ENCODE data around the gene ZNF70. TPM values are rescaled to one million over a fixed set of nuclear protein-coding genes. Genes with fewer than 3 reads are reported as not detected.

ZNF70 gene
- total RNA-seq, 2 experiments from 2014 or later = 1.9 to 2.4 TPM

- H3K36me3 Mint-ChIP-seq = peaks cover 93% of the 10 kb centered on the region
- peaks cover 7% of the 10 kb centered on the region for H3K9me3 Mint-ChIP-seq
- peaks cover 62% of the 10 kb centered on the region for H3K4me1 Mint-ChIP-seq
- DNase-seq = no peak
- no peak overlapping the region for H3K27ac Mint-ChIP-seq
- H3K4me3 Mint-ChIP-seq = no peak overlapping the region
- H3K27me3 Mint-ChIP-seq = no peaks in the 10 kb centered on the region
Measured at GRCh38 chr22:23704062-23704461, 46.9 kb downstream of the ZNF70 start.

- Mint-ChIP-seq H3K27me3 (no peaks in the 10 kb centered on the region), H3K4me3 (no peak overlapping the region), H3K4me1 (peaks cover 52% of the 10 kb centered on the region), H3K9me3 (peaks cover 7% of the 10 kb centered on the region), H3K36me3 (peaks cover 82% of the 10 kb centered on the region), H3K27ac (no peak overlapping the region)
- no peak for DNase-seq
Measured at GRCh38 chr22:23700706-23701105, 50.2 kb downstream of the ZNF70 start.

- DNase-seq = no peak
- H3K4me1 Mint-ChIP-seq = peaks cover 43% of the 10 kb centered on the region
- H3K36me3 Mint-ChIP-seq = peaks cover 69% of the 10 kb centered on the region
- no peaks in the 10 kb centered on the region for H3K27me3 Mint-ChIP-seq
- peaks cover 7% of the 10 kb centered on the region for H3K9me3 Mint-ChIP-seq
- H3K27ac Mint-ChIP-seq = no peak overlapping the region
- H3K4me3 Mint-ChIP-seq = no peak overlapping the region
Measured at GRCh38 chr22:23698673-23699235, 52.2 kb downstream of the ZNF70 start.

- peaks cover 64% of the 10 kb centered on the region for H3K36me3 Mint-ChIP-seq
- H3K4me1 Mint-ChIP-seq = peaks cover 40% of the 10 kb centered on the region
- peak overlapping the region; percentile 4 for H3K4me3 Mint-ChIP-seq
- H3K27ac Mint-ChIP-seq = no peak overlapping the region
- no peak for DNase-seq
- H3K9me3 Mint-ChIP-seq = peaks cover 7% of the 10 kb centered on the region
- no peaks in the 10 kb centered on the region for H3K27me3 Mint-ChIP-seq
Measured at GRCh38 chr22:23698094-23698493, 52.8 kb downstream of the ZNF70 start.

- no peak for DNase-seq
- peaks cover 56% of the 10 kb centered on the region for H3K36me3 Mint-ChIP-seq
- peak overlapping the region; percentile 100 for H3K27ac Mint-ChIP-seq
- H3K4me3 Mint-ChIP-seq = peak overlapping the region; percentile 96
- H3K4me1 Mint-ChIP-seq = peaks cover 36% of the 10 kb centered on the region
- H3K9me3 Mint-ChIP-seq = peaks cover 7% of the 10 kb centered on the region
- no peaks in the 10 kb centered on the region for H3K27me3 Mint-ChIP-seq
Measured at GRCh38 chr22:23697031-23697970, 53.6 kb downstream of the ZNF70 start.

- peaks cover 4% of the 10 kb centered on the region for H3K9me3 Mint-ChIP-seq
- H3K27ac Mint-ChIP-seq = peak overlapping the region; percentile 100
- H3K27me3 Mint-ChIP-seq = no peaks in the 10 kb centered on the region
- peaks cover 29% of the 10 kb centered on the region for H3K4me1 Mint-ChIP-seq
- DNase-seq = peak; percentile 78
- H3K36me3 Mint-ChIP-seq = peaks cover 47% of the 10 kb centered on the region
- H3K4me3 Mint-ChIP-seq = peak overlapping the region; percentile 96
Measured at GRCh38 chr22:23696326-23696851, 54.5 kb downstream of the ZNF70 start.

GRCh38 chr22:23695571-23696325 is 55.2 kb downstream of the ZNF70 start:
- Mint-ChIP-seq H3K9me3 (peaks cover 4% of the 10 kb centered on the region), H3K27ac (peak overlapping the region; percentile 100), H3K27me3 (no peaks in the 10 kb centered on the region), H3K4me1 (peaks cover 29% of the 10 kb centered on the region), H3K4me3 (peak overlapping the region; percentile 96), H3K36me3 (peaks cover 41% of the 10 kb centered on the region)
- DNase-seq = no peak

- Mint-ChIP-seq H3K27ac (peak overlapping the region; percentile 100), H3K4me1 (peaks cover 29% of the 10 kb centered on the region), H3K9me3 (peaks cover 2% of the 10 kb centered on the region), H3K4me3 (no peak overlapping the region), H3K36me3 (peaks cover 34% of the 10 kb centered on the region), H3K27me3 (no peaks in the 10 kb centered on the region)
- no peak for DNase-seq
Measured at GRCh38 chr22:23695141-23695540, 55.8 kb downstream of the ZNF70 start.

- Mint-ChIP-seq H3K4me3 (no peak overlapping the region), H3K27ac (peak overlapping the region; percentile 16), H3K4me1 (peaks cover 29% of the 10 kb centered on the region)
Measured at GRCh38 chr22:23693979-23694680, 56.8 kb downstream of the ZNF70 start.

GRCh38 chr22:23692598-23693291 is 58.2 kb downstream of the ZNF70 start:
- no peaks in the 10 kb centered on the region for H3K9me3 Mint-ChIP-seq
- peaks cover 28% of the 10 kb centered on the region for H3K4me1 Mint-ChIP-seq
- H3K4me3 Mint-ChIP-seq = no peak overlapping the region
- no peaks in the 10 kb centered on the region for H3K27me3 Mint-ChIP-seq
- no peak for DNase-seq
- peaks cover 17% of the 10 kb centered on the region for H3K36me3 Mint-ChIP-seq
- no peak overlapping the region for H3K27ac Mint-ChIP-seq

More at GRCh38 chr22:23693979-23694680, 56.8 kb downstream of the ZNF70 start:
- Mint-ChIP-seq H3K9me3 (no peaks in the 10 kb centered on the region), H3K27me3 (no peaks in the 10 kb centered on the region), H3K36me3 (peaks cover 24% of the 10 kb centered on the region)
- DNase-seq = no peak

- no peak for DNase-seq
- no peak overlapping the region for H3K27ac Mint-ChIP-seq
- no peak overlapping the region for H3K4me3 Mint-ChIP-seq
- no peaks in the 10 kb centered on the region for H3K9me3 Mint-ChIP-seq
- peaks cover 24% of the 10 kb centered on the region for H3K4me1 Mint-ChIP-seq
- no peaks in the 10 kb centered on the region for H3K27me3 Mint-ChIP-seq
- peaks cover 17% of the 10 kb centered on the region for H3K36me3 Mint-ChIP-seq
Measured at GRCh38 chr22:23691748-23692423, 59.0 kb downstream of the ZNF70 start.

- Mint-ChIP-seq H3K36me3 (peaks cover 6% of the 10 kb centered on the region), H3K9me3 (no peaks in the 10 kb centered on the region), H3K27ac (no peak within 1 kb of the TSS), H3K27me3 (no peaks in the 10 kb centered on the region), H3K4me1 (peaks cover 15% of the 10 kb centered on the region), H3K4me3 (no peak within 1 kb of the TSS)
- DNase-seq = no peak
Measured at GRCh38 chr22:23690713-23691112, 60.2 kb downstream of the ZNF70 start, which contains the start of gene RGL4. Gene RGL4 (plus strand): TSS chr22:23691013. CDS start chr22:23692031, 1,018 bp downstream.

GRCh38 chr22:23689414-23689813 is 61.5 kb downstream of the ZNF70 start:
- Mint-ChIP-seq H3K4me3 (no peak overlapping the region), H3K27ac (no peak overlapping the region), H3K4me1 (peaks cover 7% of the 10 kb centered on the region), H3K36me3 (peaks cover 6% of the 10 kb centered on the region), H3K27me3 (no peaks in the 10 kb centered on the region), H3K9me3 (no peaks in the 10 kb centered on the region)
- no peak for DNase-seq

Data from activated naive CD8-positive, alpha-beta T cell treated with anti-CD3 and anti-CD28 coated beads for 36 hours (primary cell).